Keratinocyte (primary cell): ENCODE results near the gene TOLLIP.

Experiments used
- EZH2 ChIP-seq: IDR thresholded peaks from one replicate; pipeline ENCODE4 v1.6.1; 2012; ENCODE audit warnings: inconsistent platforms, mild to moderate bottlenecking, low read length, moderate library complexity
- TF ChIP-seq, protein P1 (sequence below), 3 experiments: IDR thresholded peaks in 1 of 3; conservative IDR thresholded peaks in 1 of 3; optimal IDR thresholded peaks in 1 of 3; 2 replicates in 2 of 3; 3 replicates in 1 of 3; pipeline versions ENCODE3 to v1.5.1; 2011; ENCODE audit warnings: low read length in 3 of 3, mild to moderate bottlenecking in 3 of 3, moderate library complexity in 2 of 3, control low read depth in 1 of 3, inconsistent platforms in 1 of 3; ENCODE audit not compliant: insufficient read depth in 2 of 3; ENCODE audit errors: extremely low read depth in 1 of 3

DNA sequence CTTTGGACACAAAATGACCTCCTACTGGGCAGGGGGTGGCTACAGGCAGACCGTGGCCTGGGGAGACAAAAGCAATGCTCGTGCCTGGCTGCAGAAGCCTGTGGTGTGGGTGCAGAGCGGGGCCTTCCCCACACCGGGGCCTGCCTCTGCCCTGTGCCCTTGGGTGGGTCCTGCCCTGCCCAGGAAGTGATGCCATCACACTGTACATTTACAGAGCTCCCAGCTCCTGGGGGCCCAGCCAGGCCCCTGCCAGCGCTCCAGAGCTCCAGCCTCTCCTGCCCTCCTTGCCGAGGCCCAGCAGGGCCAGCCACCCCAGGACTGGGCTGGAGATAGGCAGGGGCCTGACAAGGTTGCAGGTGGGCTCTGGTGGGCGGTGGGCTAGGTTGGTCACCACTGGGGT lies 46.4 kb downstream of the TOLLIP start:
- TF ChIP-seq, protein P1, sequence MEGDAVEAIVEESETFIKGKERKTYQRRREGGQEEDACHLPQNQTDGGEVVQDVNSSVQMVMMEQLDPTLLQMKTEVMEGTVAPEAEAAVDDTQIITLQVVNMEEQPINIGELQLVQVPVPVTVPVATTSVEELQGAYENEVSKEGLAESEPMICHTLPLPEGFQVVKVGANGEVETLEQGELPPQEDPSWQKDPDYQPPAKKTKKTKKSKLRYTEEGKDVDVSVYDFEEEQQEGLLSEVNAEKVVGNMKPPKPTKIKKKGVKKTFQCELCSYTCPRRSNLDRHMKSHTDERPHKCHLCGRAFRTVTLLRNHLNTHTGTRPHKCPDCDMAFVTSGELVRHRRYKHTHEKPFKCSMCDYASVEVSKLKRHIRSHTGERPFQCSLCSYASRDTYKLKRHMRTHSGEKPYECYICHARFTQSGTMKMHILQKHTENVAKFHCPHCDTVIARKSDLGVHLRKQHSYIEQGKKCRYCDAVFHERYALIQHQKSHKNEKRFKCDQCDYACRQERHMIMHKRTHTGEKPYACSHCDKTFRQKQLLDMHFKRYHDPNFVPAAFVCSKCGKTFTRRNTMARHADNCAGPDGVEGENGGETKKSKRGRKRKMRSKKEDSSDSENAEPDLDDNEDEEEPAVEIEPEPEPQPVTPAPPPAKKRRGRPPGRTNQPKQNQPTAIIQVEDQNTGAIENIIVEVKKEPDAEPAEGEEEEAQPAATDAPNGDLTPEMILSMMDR (optimal IDR thresholded peaks at IDR 0.05 in 1 of 3, IDR thresholded peaks at IDR 0.05 in 1 of 3, conservative IDR thresholded peaks at IDR 0.05 in 1 of 3; ENCODE audit: extremely low read depth in 1 of 3, insufficient read depth in 2 of 3, low read length in 3 of 3) = no peak
- TF ChIP-seq EZH2 = no peak
